Esophagus (tissue), 2 donors: ENCODE measurements around the gene XYLT2. TPM values are rescaled to one million over a fixed set of nuclear protein-coding genes. Genes with fewer than 3 reads are reported as not detected.
"Not testable (repeated sequence)": the region's sequence is repeated elsewhere in the genome, so short reads cannot be mapped to it uniquely, and the experiment has no call there.

ENCODE experiments used
- H3K27ac ChIP-seq, 2 donors: one replicate each; pipeline ENCODE4 v1.5.1; 2013; ENCODE audit warnings: low read depth in 2 of 2, mild to moderate bottlenecking in 2 of 2, inconsistent platforms in 1 of 2, low read length in 1 of 2, moderate library complexity in 1 of 2
- H3K27me3 ChIP-seq, 2 donors: one replicate each; pipeline ENCODE4 v1.6.1; 2013; ENCODE audit warnings: low read length in 2 of 2, control low read depth in 1 of 2, mild to moderate bottlenecking in 1 of 2; ENCODE audit not compliant: insufficient read depth in 2 of 2, control insufficient read depth in 1 of 2
- H3K36me3 ChIP-seq, 2 donors: one replicate each; pipeline ENCODE4 v1.6.1; 2013; ENCODE audit warnings: low read length in 1 of 2; ENCODE audit not compliant: control insufficient read depth in 2 of 2, insufficient read depth in 2 of 2
- H3K4me1 ChIP-seq, 2 donors: one replicate each; pipeline ENCODE4 v1.6.1; 2013; ENCODE audit warnings: low read length in 1 of 2; ENCODE audit not compliant: control insufficient read depth in 2 of 2, insufficient read depth in 2 of 2
- H3K4me3 ChIP-seq, 2 donors: one replicate each; pipeline ENCODE4 v1.5.1; 2013; ENCODE audit warnings: low read length in 2 of 2, mild to moderate bottlenecking in 2 of 2, low read depth in 1 of 2, moderate library complexity in 1 of 2
- H3K9me3 ChIP-seq, 2 donors: one replicate each; pipeline ENCODE4 v1.6.1; 2013; ENCODE audit warnings: mild to moderate bottlenecking in 2 of 2, low read depth in 1 of 2, low read length in 1 of 2, moderate library complexity in 1 of 2; ENCODE audit not compliant: control insufficient read depth in 2 of 2, insufficient read depth in 1 of 2
- whole genome bisulfite sequencing, 2 donors: extraction: QIAGEN DNeasy Blood & Tissue Kit; methylation state at CpG; one replicate each; pipeline ENCODE4 v1.1.7; 2013; 5-methylcytosine and 5-hydroxymethylcytosine counted together
- polyA plus RNA-seq, 2 donors: library from polyadenylated mRNA; stranded (reverse); fragments of 200-250 nt; gene quantifications; one replicate each; pipeline ENCODE4 v1.2.3, GENCODE V29; 2013
- donor health status: healthy with polysubstance abuse.
- donor health status: Bipolar disorder and iron deficiency.

XYLT2 gene
- polyA plus RNA-seq, 2 donors, result 6.0 to 12.1 TPM

DNA sequence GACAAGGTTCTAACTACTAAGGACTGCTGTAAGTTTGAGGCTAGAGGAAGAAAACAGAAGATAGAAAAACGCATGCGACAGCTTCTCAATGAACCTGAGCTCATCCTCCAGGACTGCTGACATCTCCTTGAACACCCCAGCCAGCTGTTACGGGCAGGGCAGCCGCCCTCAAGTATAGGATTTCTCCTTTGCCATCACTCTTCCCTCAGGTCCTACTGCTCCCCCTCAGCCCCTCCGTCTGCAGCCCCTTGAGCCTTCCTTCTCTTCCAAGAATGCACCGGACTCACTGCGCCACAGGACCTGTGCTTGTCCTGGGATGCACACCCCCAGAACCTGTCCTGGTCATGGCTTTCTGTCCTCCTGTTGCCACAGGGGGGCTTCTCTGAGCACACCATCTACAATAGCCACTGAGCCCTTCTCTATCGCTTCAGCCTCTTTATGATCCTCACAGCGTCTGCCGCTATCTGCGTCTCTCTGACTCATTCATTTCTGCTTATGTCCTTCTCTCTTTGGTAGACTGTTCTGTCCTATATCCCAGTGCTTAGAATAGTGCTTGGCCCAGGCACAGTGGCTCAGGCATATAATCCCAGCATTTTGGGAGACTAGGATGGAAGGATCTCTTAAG lies 15.7 kb upstream of the XYLT2 start:
- Histone ChIP-seq H3K4me1 (peaks cover 0 to 3% of the 10 kb centered on the region in 2 donors), H3K4me3 (no peak overlapping the region), H3K27me3 (no peaks in the 10 kb centered on the region), H3K36me3 (no peaks in the 10 kb centered on the region), H3K9me3 (no peaks in the 10 kb centered on the region), H3K27ac (no peak overlapping the region)
- 89 to 91% methylated on average over 11 of the region's 11 CpGs for WGBS, 2 donors

DNA sequence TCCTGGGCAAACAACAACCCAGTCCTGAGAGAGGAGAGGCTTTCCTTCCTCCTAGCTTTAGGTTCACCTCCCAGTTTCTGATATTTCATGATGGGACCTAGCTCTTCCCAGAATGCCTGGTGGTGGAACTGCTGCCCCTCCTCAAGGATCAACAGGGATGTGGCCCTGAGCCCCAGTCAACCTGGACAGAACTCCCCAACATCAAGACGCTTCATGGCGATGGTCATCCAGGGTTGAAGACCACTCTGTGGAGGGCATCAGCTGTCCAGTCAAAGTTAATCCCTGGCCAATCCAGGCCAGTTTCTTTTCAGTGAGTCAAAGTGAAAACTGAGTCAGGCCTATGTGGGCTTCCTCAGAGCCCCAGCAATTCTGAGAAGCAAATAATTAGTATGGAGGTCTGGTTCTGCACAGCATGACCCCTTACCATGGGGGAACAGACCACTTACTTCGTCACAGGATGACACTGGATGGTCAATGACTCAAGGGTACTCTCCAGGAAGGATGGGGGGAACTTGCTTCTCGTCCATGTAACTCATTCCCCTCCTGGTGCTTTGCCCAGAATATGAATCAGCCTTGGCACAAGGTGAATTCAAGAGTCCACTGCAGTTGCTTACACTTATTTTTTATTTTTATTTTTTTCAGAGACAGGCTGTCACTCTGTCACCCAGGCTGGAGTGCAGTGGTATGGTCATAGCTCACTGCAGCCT lies 14.7 kb upstream of the XYLT2 start:
- Histone ChIP-seq H3K27me3 (no peaks in the 10 kb centered on the region), H3K9me3 (no peaks in the 10 kb centered on the region), H3K27ac (no peak overlapping the region), H3K36me3 (no peaks in the 10 kb centered on the region), H3K4me3 (no peak overlapping the region), H3K4me1 (no peaks in the 10 kb centered on the region)
- 68 to 78% methylated on average over 4 of the region's 4 CpGs for WGBS, 2 donors

DNA sequence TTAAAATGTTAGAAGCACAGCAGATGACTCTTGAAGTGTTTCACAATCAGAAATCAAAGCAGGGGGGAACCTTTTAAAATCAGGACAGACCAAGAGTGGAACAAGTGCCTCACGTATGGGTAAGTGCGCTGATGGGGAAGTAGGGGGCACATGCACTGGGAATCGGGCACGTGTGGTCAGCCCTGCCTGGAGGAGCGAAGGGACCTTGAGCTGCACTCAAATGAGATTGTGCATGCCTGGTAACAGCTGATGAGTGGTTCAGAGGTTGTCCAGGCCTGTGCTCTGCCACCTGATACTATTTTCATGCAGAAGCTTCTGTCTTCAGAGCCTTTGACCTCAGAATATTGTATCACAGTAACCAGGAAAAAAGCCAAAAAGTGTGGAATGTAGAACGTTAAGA lies 13.7 kb upstream of the XYLT2 start:
- Histone ChIP-seq H3K27me3 (no peaks in the 10 kb centered on the region), H3K4me3 (no peak overlapping the region), H3K4me1 (no peaks in the 10 kb centered on the region), H3K9me3 (no peaks in the 10 kb centered on the region), H3K36me3 (no peaks in the 10 kb centered on the region), H3K27ac (no peak overlapping the region)
- 75 to 80% methylated on average over 6 of the region's 6 CpGs for WGBS, 2 donors

DNA sequence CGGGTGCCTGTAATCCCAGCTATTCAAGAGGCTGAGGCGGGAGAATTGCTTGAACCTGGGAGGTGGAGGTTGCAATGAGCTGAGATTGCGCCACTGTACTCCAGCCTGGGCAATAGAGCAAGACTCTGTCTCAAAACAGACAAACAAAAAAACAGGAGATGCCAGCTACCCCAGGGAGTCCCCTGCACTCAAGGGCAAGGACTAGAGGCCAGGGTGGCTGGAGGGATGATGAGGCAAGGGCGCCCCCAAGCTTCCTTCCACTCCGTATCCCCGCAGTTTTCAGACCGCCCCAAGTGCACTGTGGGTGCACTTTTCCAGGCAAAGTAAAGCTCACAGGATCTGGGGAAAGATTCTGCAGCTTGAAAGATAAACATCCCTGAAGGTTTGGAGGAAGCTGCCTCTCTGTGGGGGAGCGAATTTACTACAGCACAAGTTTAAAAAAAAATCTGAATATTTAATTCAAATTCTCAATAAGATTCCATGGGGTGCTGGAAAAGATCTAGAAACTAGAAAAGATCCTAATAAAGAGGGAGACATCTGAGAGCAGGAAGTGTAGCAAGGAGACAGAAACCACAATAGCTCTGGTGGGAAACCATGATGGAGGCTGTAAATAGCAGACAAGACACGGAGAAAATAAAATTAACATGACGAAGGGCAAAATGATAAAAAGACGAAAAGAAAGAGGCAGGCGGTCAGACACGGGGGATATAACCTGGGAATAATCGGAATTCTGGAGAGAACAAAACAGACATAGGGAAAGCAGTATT lies 12.5 kb upstream of the XYLT2 start:
- H3K27ac ChIP-seq, H3K9me3 ChIP-seq, H3K4me3 ChIP-seq, H3K27me3 ChIP-seq, H3K36me3 ChIP-seq, H3K4me1 ChIP-seq: not testable (repeated sequence)
- 58 to 71% methylated on average over 14 of the region's 14 CpGs for WGBS, 2 donors

DNA sequence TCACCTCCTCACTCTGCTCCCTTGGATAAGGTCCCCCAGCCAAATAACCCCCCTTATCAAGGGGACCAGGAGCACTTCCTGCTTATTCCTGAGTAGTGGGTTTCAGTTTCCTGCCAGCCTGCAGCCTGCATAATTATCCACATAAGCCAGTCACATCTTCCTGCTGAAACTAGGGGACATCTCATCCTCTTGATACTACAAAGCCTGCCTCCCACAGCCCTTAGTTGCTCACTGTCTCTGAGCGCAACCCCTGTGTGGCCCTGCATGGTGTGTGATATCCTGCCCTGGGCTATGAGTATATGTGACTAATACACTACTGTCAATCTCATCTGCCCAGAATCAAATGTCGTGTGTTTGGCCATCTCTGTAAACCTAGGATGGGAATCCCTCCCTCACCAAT lies 8.0 kb upstream of the XYLT2 start:
- Histone ChIP-seq H3K36me3 (no peaks in the 10 kb centered on the region), H3K4me3 (no peak overlapping the region), H3K9me3 (no peaks in the 10 kb centered on the region), H3K27me3 (no peaks in the 10 kb centered on the region), H3K4me1 (no peaks in the 10 kb centered on the region), H3K27ac (no peak overlapping the region)
- WGBS, 2 donors, result 82% methylated on average over 2 of the region's 2 CpGs

DNA sequence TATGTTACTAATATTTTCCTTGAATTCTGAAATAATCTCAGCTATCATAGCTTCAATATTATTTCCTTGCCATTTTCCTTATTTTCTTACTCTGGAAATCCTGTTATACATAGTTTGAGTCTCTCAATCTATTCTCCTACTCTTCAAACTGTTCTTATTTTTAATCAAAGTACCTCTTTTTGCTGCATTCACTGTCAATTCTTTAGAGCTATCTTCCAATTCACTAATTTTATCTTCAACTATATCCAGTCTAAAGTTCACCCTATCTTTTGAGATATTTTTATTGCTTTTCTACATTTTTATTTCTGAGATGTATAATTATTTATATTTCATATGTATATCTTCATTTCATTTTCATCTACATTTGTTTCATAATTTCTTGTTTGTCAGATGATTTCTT lies 7.3 kb upstream of the XYLT2 start:
- Histone ChIP-seq H3K27me3 (no peaks in the 10 kb centered on the region), H3K4me1 (no peaks in the 10 kb centered on the region), H3K36me3 (no peaks in the 10 kb centered on the region), H3K9me3 (no peaks in the 10 kb centered on the region), H3K4me3 (no peak overlapping the region), H3K27ac (no peak overlapping the region)

DNA sequence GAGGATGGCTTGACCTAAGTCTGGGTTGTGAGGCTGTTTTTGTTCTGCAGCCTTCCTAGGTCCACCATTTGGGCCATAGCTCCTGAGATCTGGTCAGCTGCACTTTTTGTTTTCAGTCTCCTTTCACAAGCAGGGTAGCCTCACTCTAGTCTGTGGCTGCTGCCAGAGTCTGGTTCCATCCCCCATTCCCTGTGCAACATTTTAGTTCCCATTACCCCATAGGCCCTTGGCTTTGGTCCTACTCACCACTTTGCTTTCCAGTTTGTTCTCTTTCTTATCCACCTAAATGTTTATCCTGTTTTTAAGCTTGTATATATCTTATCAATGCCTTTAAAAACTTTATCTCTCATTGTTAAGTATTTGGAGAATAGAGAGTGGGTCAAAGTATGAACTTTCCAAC lies 6.5 kb upstream of the XYLT2 start:
- no peaks in the 10 kb centered on the region for H3K4me1 ChIP-seq
- no peak overlapping the region for H3K4me3 ChIP-seq
- no peaks in the 10 kb centered on the region for H3K27me3 ChIP-seq
- H3K36me3 ChIP-seq, result no peaks in the 10 kb centered on the region
- no peaks in the 10 kb centered on the region for H3K9me3 ChIP-seq
- no peak overlapping the region for H3K27ac ChIP-seq

DNA sequence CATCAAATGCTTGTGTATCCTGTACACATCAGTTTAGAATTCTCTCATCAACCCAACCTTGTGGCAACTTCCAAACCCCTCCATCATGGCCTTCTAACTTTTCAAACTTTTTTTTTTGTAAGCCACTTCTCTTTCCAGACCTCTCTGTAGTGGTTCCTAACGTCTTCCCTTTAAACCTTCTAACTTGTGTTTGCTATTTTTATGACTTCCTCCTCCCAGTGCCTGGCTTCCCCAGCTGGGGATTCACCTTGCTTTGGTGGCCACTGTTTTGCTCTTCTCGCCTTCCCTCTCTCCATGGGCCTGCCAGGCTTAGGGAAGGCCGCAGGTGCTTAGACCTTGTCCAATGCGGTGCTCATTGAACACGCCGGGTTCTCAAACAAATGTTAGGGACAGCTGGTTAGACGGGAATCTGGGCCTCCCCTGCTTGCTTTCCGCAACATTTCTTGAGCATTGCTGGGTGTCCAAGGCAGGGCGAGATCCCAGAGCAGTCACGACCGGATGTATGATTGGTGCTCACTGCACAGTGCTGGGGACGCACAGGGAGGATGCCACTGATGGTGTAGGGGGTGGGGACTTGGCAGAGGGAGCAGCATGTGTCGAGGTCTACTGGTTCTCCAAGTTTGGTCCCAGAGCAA lies 1.1 kb upstream of the XYLT2 start:
- no peaks in the 10 kb centered on the region for H3K27me3 ChIP-seq
- H3K9me3 ChIP-seq, result no peaks in the 10 kb centered on the region
- no peak overlapping the region for H3K4me3 ChIP-seq
- no peaks in the 10 kb centered on the region for H3K36me3 ChIP-seq
- H3K27ac ChIP-seq, result no peak overlapping the region
- WGBS, 2 donors, result 64 to 70% methylated on average over 13 of the region's 13 CpGs
- peaks cover 5 to 9% of the 10 kb centered on the region in 2 donors for H3K4me1 ChIP-seq

DNA sequence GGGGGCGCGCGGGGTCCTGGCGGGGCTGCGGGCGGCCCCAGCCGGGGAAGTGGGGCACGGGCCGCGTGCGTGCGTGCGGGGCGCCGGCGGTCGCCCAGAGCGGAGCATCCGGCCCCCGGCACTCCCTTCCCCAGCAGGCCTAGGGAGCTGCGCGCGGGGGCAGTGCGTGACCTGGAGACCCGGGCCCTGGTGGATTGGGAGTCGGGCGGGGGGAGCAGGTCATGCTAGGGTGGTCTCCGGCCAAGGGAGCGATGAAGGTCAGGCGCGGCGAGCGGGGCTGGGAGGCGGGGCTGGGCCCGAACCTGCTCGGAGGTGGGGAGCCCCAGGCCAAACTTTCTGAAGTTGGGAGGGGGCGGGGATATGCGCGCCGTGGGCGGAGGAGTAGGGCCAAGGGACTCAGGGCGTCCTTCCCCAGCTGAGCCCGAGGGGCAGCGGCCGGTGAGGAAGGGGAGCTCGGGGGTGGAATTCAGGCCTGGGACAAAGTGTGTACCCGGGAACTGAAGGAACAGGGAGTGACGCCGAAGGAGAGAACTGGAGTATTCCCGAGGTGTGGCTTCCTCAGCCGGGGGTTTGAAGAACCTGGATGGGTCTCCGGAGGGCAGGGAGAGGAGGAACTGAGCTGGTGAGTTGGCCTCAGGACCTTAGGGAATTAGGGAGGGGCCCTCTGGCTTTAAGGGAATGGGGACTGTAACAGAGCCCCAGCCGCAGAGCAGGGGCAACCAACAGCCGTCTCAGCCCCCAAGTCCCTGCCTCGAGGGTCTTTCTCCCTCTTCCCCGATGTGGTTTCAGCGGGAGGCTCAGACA lies 589 bp downstream of the XYLT2 start:
- no peaks in the 10 kb centered on the region for H3K36me3 ChIP-seq
- H3K4me3 ChIP-seq, result peak overlapping the region; percentile 69 to 90
- WGBS, 2 donors, result 1 to 2% methylated on average over 51 to 57 of the region's 57 CpGs
- H3K27ac ChIP-seq, result peak overlapping the region; percentile 58
- no peaks in the 10 kb centered on the region for H3K27me3 ChIP-seq
- H3K4me1 ChIP-seq, result peaks cover 5 to 9% of the 10 kb centered on the region in 2 donors
- H3K9me3 ChIP-seq, result no peaks in the 10 kb centered on the region
